ENCODE data around the gene EVC2.

The EVC2 gene

DNA sequence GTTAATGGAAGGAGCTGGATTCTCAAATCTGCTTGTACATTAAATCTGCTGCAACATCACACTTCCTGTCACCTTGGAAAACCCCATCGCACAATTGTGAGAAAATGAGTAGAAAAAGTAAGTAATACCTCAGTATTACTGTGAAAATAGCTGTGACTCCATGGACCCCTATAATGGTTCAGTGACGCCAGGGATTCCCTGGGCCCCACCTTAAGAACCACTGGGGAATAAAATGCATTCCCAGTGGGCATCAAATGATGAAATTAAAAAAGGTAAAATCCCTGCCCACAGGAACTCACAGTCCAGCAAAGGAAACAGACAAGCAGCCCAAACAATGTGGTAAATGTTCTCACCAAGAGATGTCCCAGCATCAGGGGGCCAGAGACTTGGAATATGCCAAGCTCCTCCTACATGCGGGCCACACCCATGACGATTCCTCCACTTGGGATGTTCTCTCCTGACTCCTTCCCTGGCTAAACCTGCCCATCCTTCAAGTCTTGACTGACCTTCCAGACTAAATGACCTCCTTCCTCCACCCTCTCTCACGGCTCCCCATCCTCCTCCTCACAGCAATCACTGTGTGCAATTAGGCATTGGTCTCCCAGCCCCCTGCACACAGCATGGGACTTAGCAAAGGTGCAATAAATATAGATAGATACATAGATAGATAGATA is 2.6 kb downstream of the EVC2 start:
- ChIA-PET POLR2A (no interaction called here), CTCF (no interaction called here)
- no peak for TF ChIP-seq CTCF (IDR thresholded peaks at IDR 0.05; ENCODE audit: control extremely low read depth, extremely low read depth, low read depth, missing control alignments)
- DNase-seq (ENCODE audit: extremely low spot score): no peak

- POLR2A ChIA-PET: no interaction called here
- CTCF ChIA-PET: no interaction called here
- TF ChIP-seq CTCF (IDR thresholded peaks at IDR 0.05; ENCODE audit: control extremely low read depth, extremely low read depth, low read depth, missing control alignments): no peak
- no peak for DNase-seq (ENCODE audit: extremely low spot score)
Measured at GRCh38 chr4:5704276-5704675, 4.1 kb downstream of the EVC2 start.

- TF ChIP-seq CTCF (IDR thresholded peaks at IDR 0.05; ENCODE audit: control extremely low read depth, extremely low read depth, low read depth, missing control alignments): no peak
- ChIA-PET POLR2A (no interaction called here), CTCF (no interaction called here)
- DNase-seq (ENCODE audit: extremely low spot score): no peak
Measured at GRCh38 chr4:5703831-5704230, 4.5 kb downstream of the EVC2 start.

DNA sequence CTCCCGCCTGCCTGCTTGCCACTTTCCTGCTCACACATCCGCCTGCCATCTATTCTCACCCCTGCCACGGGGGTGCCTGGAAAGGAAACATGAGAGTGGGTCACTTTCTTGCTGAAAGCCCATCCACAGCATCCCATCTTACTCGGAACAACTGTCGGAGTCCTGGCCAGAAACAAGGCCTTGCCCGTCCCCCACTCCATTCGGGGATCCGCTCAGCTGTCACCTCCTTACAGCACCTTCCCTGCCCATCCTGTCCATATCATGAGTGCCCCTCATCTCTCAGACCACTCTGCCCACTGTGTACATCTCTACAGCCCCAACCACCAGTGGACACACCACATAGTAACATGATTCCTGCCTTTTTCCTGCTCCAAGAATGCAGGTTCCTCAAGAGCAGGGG is 6.4 kb downstream of the EVC2 start:
- CTCF ChIA-PET: no interaction called here
- DNase-seq (ENCODE audit: extremely low spot score): no peak
- POLR2A ChIA-PET: no interaction called here
- no peak for TF ChIP-seq CTCF (IDR thresholded peaks at IDR 0.05; ENCODE audit: control extremely low read depth, extremely low read depth, low read depth, missing control alignments)

DNA sequence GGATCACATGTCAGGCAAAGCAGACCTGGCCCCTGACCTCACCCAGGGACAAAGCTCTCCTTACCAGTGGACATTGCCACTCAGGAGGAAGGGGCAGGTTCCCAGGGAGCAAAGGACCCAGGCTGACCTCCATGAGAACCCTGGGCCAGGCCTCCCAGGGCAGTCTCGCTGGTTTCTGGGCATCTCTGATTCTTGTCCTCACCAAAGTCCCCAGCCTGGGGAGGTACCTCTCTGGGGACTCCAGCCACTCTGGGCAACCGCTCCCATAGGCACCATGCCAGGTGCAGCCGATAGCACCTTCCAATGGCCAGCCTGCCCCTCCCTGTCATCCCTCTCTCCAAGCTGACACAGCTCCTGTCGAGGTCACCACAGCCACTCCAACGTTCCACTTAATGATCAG is 7.9 kb downstream of the EVC2 start:
- no peak for TF ChIP-seq CTCF (IDR thresholded peaks at IDR 0.05; ENCODE audit: control extremely low read depth, extremely low read depth, low read depth, missing control alignments)
- ChIA-PET POLR2A (no interaction called here), CTCF (no interaction called here)
- DNase-seq (ENCODE audit: extremely low spot score): no peak

GRCh38 chr4:5696341-5696740 is 12.0 kb downstream of the EVC2 start:
- DNase-seq (ENCODE audit: extremely low spot score): no peak
- ChIA-PET POLR2A (no interaction called here), CTCF (no interaction called here)
- TF ChIP-seq CTCF (IDR thresholded peaks at IDR 0.05; ENCODE audit: control extremely low read depth, extremely low read depth, low read depth, missing control alignments): no peak

DNA sequence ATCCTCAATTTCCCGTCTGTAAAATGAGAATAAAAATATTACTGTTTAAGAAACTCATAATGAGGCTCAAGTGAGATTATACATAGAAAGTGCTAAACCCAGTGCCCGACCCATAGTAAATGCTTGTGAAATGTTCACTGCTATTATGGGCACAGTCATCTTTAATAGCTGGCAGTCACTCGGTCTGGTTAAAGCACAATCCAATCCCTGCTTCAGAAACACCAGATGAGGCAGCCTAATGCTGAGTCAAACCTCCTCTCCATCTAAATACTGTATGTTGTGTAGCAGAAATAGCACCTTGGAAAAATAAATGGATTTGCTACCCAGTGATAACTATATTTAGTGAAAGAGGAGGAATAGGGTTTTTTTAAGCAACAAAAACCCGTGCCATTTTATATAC is 14.5 kb downstream of the EVC2 start:
- no peak for DNase-seq (ENCODE audit: extremely low spot score)
- no peak for TF ChIP-seq CTCF (IDR thresholded peaks at IDR 0.05; ENCODE audit: control extremely low read depth, extremely low read depth, low read depth, missing control alignments)
- ChIA-PET POLR2A (no interaction called here), CTCF (no interaction called here)

All from GM10248 (cell line).